Measurements from ENCODE around the gene SELENON.
A peak's percentile ranks its signal among the peaks of the same experiment; 100 is the strongest.

SELENON gene, protein sequence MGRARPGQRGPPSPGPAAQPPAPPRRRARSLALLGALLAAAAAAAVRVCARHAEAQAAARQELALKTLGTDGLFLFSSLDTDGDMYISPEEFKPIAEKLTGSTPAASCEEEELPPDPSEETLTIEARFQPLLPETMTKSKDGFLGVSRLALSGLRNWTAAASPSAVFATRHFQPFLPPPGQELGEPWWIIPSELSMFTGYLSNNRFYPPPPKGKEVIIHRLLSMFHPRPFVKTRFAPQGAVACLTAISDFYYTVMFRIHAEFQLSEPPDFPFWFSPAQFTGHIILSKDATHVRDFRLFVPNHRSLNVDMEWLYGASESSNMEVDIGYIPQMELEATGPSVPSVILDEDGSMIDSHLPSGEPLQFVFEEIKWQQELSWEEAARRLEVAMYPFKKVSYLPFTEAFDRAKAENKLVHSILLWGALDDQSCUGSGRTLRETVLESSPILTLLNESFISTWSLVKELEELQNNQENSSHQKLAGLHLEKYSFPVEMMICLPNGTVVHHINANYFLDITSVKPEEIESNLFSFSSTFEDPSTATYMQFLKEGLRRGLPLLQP

DNA sequence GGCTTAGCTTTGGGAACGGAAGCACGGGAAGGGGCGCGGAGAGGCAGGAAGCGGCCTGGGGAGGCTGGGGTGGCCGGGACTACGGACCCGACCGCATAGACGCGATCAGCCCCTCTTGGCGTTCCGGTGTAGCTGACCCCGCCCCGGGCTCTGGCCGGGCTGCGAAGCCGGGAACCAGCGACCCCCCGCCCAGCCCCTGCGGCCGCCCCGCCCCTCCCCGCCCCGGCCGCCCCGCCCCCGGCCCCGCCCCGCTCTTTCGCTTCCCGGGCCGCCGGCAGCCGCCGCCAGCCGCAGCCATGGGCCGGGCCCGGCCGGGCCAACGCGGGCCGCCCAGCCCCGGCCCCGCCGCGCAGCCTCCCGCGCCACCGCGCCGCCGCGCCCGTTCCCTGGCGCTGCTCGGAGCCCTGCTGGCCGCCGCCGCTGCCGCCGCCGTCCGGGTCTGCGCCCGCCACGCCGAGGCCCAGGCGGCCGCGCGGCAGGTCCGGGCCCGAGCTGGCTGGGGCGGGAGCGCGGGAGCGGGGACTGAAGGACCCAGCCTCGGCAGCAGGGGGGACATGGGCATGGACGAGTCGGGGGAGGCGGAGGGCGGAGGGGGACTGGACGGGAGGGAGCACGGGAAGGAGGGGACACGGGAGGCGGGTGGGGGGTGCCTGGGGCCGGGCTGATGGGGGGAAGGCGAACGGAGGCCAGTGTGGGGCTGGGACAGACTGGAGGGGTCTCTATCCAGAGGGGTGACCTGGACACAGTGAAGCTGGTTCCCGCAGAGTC, at the start of gene SELENON:
Gene SELENON (plus strand): TSS at position 259 of the 768 bp plus-strand sequence. CDS start 38 bp downstream, at position 297.
- H3K4me3 ChIP-seq (replicated peaks in 1 of 2; ENCODE audit: low read depth in 2 of 2, low read length in 2 of 2), result peak within 1 kb of the TSS; percentile 63 to 67
- DNase-seq (ENCODE audit: low read depth in 2 of 2), result peak in 1 of 2 donors; percentile 75
- TF ChIP-seq CTCF (IDR thresholded peaks at IDR 0.05; ENCODE audit: low read depth, low read length), result no peak

DNA sequence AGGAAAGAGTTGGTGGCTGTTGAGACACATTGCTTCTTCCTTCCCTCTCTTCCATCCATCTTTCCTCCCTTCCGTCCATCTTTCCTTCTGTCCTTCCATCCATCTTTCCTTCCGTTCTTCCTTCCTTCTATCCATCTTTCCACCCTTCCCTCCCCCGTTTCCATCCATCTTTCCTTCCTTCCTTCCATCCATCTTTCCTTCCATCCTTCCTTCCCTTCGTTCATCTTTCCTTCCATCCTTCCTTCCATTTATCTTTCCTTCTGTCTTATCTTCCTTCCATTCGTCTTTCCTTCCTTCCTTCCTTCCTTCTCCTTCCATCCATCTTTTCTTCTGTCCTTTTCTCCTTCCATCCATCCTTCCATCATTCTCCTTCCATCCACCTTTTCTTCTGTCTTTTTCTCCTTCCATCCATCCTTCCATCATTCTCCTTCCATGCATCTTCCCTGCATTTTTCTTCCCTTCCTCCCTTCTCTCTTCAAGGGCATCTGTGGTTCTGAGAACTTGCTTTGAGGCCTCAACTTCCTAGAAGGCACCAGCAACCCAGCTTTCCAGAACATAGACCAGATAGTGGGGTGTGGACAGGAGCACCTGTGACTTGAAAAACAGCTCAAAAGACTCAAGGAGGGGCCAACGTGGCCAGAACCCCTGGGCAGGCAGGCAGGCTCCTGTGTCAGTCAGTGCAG, 48.9 kb upstream of the SELENON start:
- no peak for DNase-seq (ENCODE audit: low read depth in 2 of 2)
- TF ChIP-seq CTCF (IDR thresholded peaks at IDR 0.05; ENCODE audit: low read depth, low read length), result no peak
- H3K4me3 ChIP-seq (replicated peaks in 1 of 2; ENCODE audit: low read depth in 2 of 2, low read length in 2 of 2), result no peak overlapping the region

GRCh38 chr1:25754470-25755181, 45.4 kb upstream of the SELENON start:
- no peak overlapping the region for H3K4me3 ChIP-seq (replicated peaks in 1 of 2; ENCODE audit: low read depth in 2 of 2, low read length in 2 of 2)
- no peak for DNase-seq (ENCODE audit: low read depth in 2 of 2)
- TF ChIP-seq CTCF (IDR thresholded peaks at IDR 0.05; ENCODE audit: low read depth, low read length), result no peak

GRCh38 chr1:25755475-25756125, 44.4 kb upstream of the SELENON start:
- no peak for DNase-seq (ENCODE audit: low read depth in 2 of 2)
- TF ChIP-seq CTCF (IDR thresholded peaks at IDR 0.05; ENCODE audit: low read depth, low read length), result no peak
- no peak overlapping the region for H3K4me3 ChIP-seq (replicated peaks in 1 of 2; ENCODE audit: low read depth in 2 of 2, low read length in 2 of 2)

DNA sequence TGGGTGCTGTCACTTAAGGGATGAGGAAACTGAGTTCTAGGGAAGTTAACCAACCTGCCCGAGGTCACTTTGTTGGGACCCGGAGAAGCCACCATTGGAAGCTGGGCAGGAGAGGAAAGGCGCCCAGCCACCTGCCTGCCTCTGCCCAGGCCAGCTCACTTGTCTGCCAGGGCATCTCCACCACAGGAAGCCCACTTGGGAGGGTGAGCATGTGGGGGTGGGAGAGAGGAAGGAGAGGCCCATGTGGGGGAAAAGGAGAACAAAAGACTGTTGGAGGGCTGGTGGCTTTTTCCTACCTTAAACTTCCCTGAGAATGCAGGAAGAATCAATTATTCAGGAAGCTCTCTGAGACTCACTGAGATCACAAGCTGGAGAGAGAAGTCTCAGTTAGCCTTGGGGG, 43.8 kb upstream of the SELENON start:
- no peak for TF ChIP-seq CTCF (IDR thresholded peaks at IDR 0.05; ENCODE audit: low read depth, low read length)
- H3K4me3 ChIP-seq (replicated peaks in 1 of 2; ENCODE audit: low read depth in 2 of 2, low read length in 2 of 2), result no peak overlapping the region
- no peak for DNase-seq (ENCODE audit: low read depth in 2 of 2)

Data from cardiac fibroblast (primary cell).